ENCODE measurements around the gene FRMD4A. TPM values are rescaled to one million over a fixed set of nuclear protein-coding genes. Genes with fewer than 3 reads are reported as not detected.

FRMD4A gene
- total RNA-seq, 1 experiment from 2014 or later = 17.1 TPM

GRCh38 chr10:13685885-13686284, 644.8 kb downstream of the FRMD4A start:
- H3K4me3 ChIP-seq = no peak overlapping the region
- H3K36me3 ChIP-seq = no peaks in the 10 kb centered on the region
- no peak overlapping the region for H3K27ac ChIP-seq
- peaks cover 14% of the 10 kb centered on the region for H3K4me1 ChIP-seq
- no peak for DNase-seq
- no peaks in the 10 kb centered on the region for H3K27me3 ChIP-seq
- no peaks in the 10 kb centered on the region for H3K9me3 ChIP-seq (replicated peaks)

- Histone ChIP-seq H3K4me3 (peak overlapping the region; percentile 34), H3K4me1 (peaks cover 14% of the 10 kb centered on the region), H3K9me3 (replicated peaks) (no peaks in the 10 kb centered on the region), H3K27ac (peak overlapping the region; percentile 81), H3K27me3 (no peaks in the 10 kb centered on the region), H3K36me3 (no peaks in the 10 kb centered on the region)
- no peak for DNase-seq
Measured at GRCh38 chr10:13684806-13685482, 645.8 kb downstream of the FRMD4A start.

- H3K4me3 ChIP-seq = peak overlapping the region; percentile 34
Measured at GRCh38 chr10:13684252-13684791, 646.4 kb downstream of the FRMD4A start.

GRCh38 chr10:13683017-13683416, 647.7 kb downstream of the FRMD4A start:
- no peak overlapping the region for H3K27ac ChIP-seq
- H3K36me3 ChIP-seq = no peaks in the 10 kb centered on the region
- H3K4me3 ChIP-seq = no peak overlapping the region
- H3K27me3 ChIP-seq = no peaks in the 10 kb centered on the region
- H3K9me3 ChIP-seq (replicated peaks) = no peaks in the 10 kb centered on the region
- peaks cover 14% of the 10 kb centered on the region for H3K4me1 ChIP-seq
- no peak for DNase-seq

More at GRCh38 chr10:13684252-13684791, 646.4 kb downstream of the FRMD4A start:
- Histone ChIP-seq H3K27me3 (no peaks in the 10 kb centered on the region), H3K9me3 (replicated peaks) (no peaks in the 10 kb centered on the region), H3K4me1 (peaks cover 14% of the 10 kb centered on the region), H3K36me3 (no peaks in the 10 kb centered on the region), H3K27ac (peak overlapping the region; percentile 81)
- DNase-seq = peak; percentile 86 to 90

- Histone ChIP-seq H3K4me3 (no peak overlapping the region), H3K9me3 (replicated peaks) (no peaks in the 10 kb centered on the region), H3K27me3 (no peaks in the 10 kb centered on the region), H3K36me3 (no peaks in the 10 kb centered on the region), H3K27ac (no peak overlapping the region), H3K4me1 (peaks cover 14% of the 10 kb centered on the region)
- no peak for DNase-seq
Measured at GRCh38 chr10:13681960-13682359, 648.8 kb downstream of the FRMD4A start.

GRCh38 chr10:13681528-13681927, 649.2 kb downstream of the FRMD4A start:
- Histone ChIP-seq H3K9me3 (replicated peaks) (no peaks in the 10 kb centered on the region), H3K27ac (no peak overlapping the region), H3K4me3 (no peak overlapping the region), H3K27me3 (no peaks in the 10 kb centered on the region), H3K4me1 (peaks cover 14% of the 10 kb centered on the region), H3K36me3 (no peaks in the 10 kb centered on the region)
- DNase-seq = no peak

- H3K27ac ChIP-seq = no peak overlapping the region
- no peaks in the 10 kb centered on the region for H3K36me3 ChIP-seq
- H3K27me3 ChIP-seq = no peaks in the 10 kb centered on the region
- H3K9me3 ChIP-seq (replicated peaks) = no peaks in the 10 kb centered on the region
- H3K4me3 ChIP-seq = no peak overlapping the region
- DNase-seq = no peak
- peaks cover 14% of the 10 kb centered on the region for H3K4me1 ChIP-seq
Measured at GRCh38 chr10:13681095-13681494, 649.6 kb downstream of the FRMD4A start.

GRCh38 chr10:13678101-13678843, 652.5 kb downstream of the FRMD4A start:
- Histone ChIP-seq H3K27ac (no peak overlapping the region), H3K36me3 (no peaks in the 10 kb centered on the region), H3K27me3 (no peaks in the 10 kb centered on the region), H3K4me3 (no peak overlapping the region), H3K9me3 (replicated peaks) (no peaks in the 10 kb centered on the region), H3K4me1 (peaks cover under 1% of the 10 kb centered on the region; the same call in 1 of the 2 replicates)
- DNase-seq = no peak

- H3K9me3 ChIP-seq (replicated peaks) = no peaks in the 10 kb centered on the region
- H3K27ac ChIP-seq = no peak overlapping the region
- no peaks in the 10 kb centered on the region for H3K27me3 ChIP-seq
- H3K4me1 ChIP-seq = peaks cover 8% of the 10 kb centered on the region; the same call in 1 of the 2 replicates
- H3K36me3 ChIP-seq = no peaks in the 10 kb centered on the region
- no peak overlapping the region for H3K4me3 ChIP-seq
- DNase-seq = peak in 1 of 2 experiments; percentile 34
Measured at GRCh38 chr10:13674645-13675588, 655.8 kb downstream of the FRMD4A start.

- DNase-seq = no peak
- H3K27me3 ChIP-seq = no peaks in the 10 kb centered on the region
- peaks cover 8% of the 10 kb centered on the region; the same call in 1 of the 2 replicates for H3K4me1 ChIP-seq
- H3K36me3 ChIP-seq = no peaks in the 10 kb centered on the region; the same call in 1 of the 2 replicates
- H3K4me3 ChIP-seq = no peak overlapping the region
- no peak overlapping the region for H3K27ac ChIP-seq
- H3K9me3 ChIP-seq (replicated peaks) = no peaks in the 10 kb centered on the region
Measured at GRCh38 chr10:13673156-13673555, 657.6 kb downstream of the FRMD4A start.

- DNase-seq = peak in 1 of 2 experiments; percentile 18
- H3K4me1 ChIP-seq = peaks cover 8% of the 10 kb centered on the region; the same call in 1 of the 2 replicates
- no peaks in the 10 kb centered on the region for H3K9me3 ChIP-seq (replicated peaks)
- H3K4me3 ChIP-seq = no peak overlapping the region
- H3K36me3 ChIP-seq = no peaks in the 10 kb centered on the region; the same call in 1 of the 2 replicates
- no peaks in the 10 kb centered on the region for H3K27me3 ChIP-seq
- no peak overlapping the region for H3K27ac ChIP-seq
Measured at GRCh38 chr10:13672548-13672947, 658.2 kb downstream of the FRMD4A start.

- Histone ChIP-seq H3K9me3 (replicated peaks) (no peaks in the 10 kb centered on the region), H3K36me3 (no peaks in the 10 kb centered on the region; the same call in 1 of the 2 replicates), H3K4me3 (no peak overlapping the region), H3K4me1 (peaks cover 8% of the 10 kb centered on the region; the same call in 1 of the 2 replicates), H3K27me3 (no peaks in the 10 kb centered on the region), H3K27ac (no peak overlapping the region)
- no peak for DNase-seq
Measured at GRCh38 chr10:13671904-13672303, 658.8 kb downstream of the FRMD4A start.

- Histone ChIP-seq H3K4me3 (no peak overlapping the region), H3K36me3 (peaks cover 6% of the 10 kb centered on the region), H3K4me1 (peaks cover 8% of the 10 kb centered on the region; the same call in 1 of the 2 replicates), H3K27ac (no peak overlapping the region), H3K27me3 (no peaks in the 10 kb centered on the region), H3K9me3 (replicated peaks) (no peaks in the 10 kb centered on the region)
- DNase-seq = no peak
Measured at GRCh38 chr10:13670311-13670710, 660.4 kb downstream of the FRMD4A start.

- H3K4me1 ChIP-seq = peaks cover 8% of the 10 kb centered on the region; the same call in 1 of the 2 replicates
- no peaks in the 10 kb centered on the region for H3K9me3 ChIP-seq (replicated peaks)
- peaks cover 6% of the 10 kb centered on the region for H3K36me3 ChIP-seq
- H3K27me3 ChIP-seq = no peaks in the 10 kb centered on the region
- no peak overlapping the region for H3K27ac ChIP-seq
- no peak overlapping the region for H3K4me3 ChIP-seq
- DNase-seq = no peak
Measured at GRCh38 chr10:13669901-13670300, 660.8 kb downstream of the FRMD4A start.
